SK-N-SH (cell line): ENCODE results near the gene CYREN. TPM values are rescaled to one million over a fixed set of nuclear protein-coding genes. Genes with fewer than 3 reads are reported as not detected.

Experiments
- CTCF ChIA-PET: fragments of 300-600, 350-600 bp; formaldehyde crosslinking; extraction: SDS; loops from one replicate; lab custom pipeline; 2021; lab: Yijun Ruan, JAX
- POLR2A ChIA-PET: fragments of 350-600 bp; sonication (Branson Sonifier 250); formaldehyde crosslinking; extraction: SDS; loops from one replicate; lab custom pipeline; 2020; ENCODE audit warnings: antibody characterized with exemption, inconsistent platforms; lab: Yijun Ruan, JAX
- DNase-seq: peaks from one replicate; pipeline ENCODE4 v3.0.0; 2012
- H2AFZ ChIP-seq: fragments of 200-600 bp; sonication (generic); 2 replicates; pipeline ENCODE4 v1.8.1; 2016; ENCODE audit warnings: antibody characterized with exemption, mild to moderate bottlenecking, low read depth
- H3F3A ChIP-seq: fragments of 200-600 bp; sonication (generic); replicated peaks from 2 replicates; pipeline ENCODE3; 2016; ENCODE audit warnings: antibody characterized with exemption, mild to moderate bottlenecking; ENCODE audit not compliant: insufficient read depth
- H3K27ac ChIP-seq, 2 experiments: fragments of 200-500 bp in 1 of 2; fragments of 200-600 bp in 1 of 2; sonication (Bioruptor generic) in 1 of 2; sonication (generic), shearing (Covaris generic) in 1 of 2; 2 replicates each; pipeline versions ENCODE4 v1.5.1 to v1.6.1; 2014 to 2016; ENCODE audit warnings: low read depth in 2 of 2, inconsistent platforms in 1 of 2, low read length in 1 of 2, mild to moderate bottlenecking in 1 of 2, mixed read lengths in 1 of 2
- H3K27me3 ChIP-seq: fragments of 200-600 bp; sonication (generic), shearing (Covaris generic); 2 replicates; pipeline ENCODE4 v1.6.1; 2016; ENCODE audit warnings: mixed run types; ENCODE audit not compliant: insufficient read depth
- H3K36me3 ChIP-seq, 2 experiments: fragments of 200-500 bp in 1 of 2; fragments of 200-600 bp in 1 of 2; sonication (Bioruptor generic) in 1 of 2; sonication (generic) in 1 of 2; replicated peaks in 1 of 2; 2 replicates each; pipeline versions ENCODE3 to v1.5.1; 2014 to 2016; ENCODE audit warnings: low read length in 1 of 2, mild to moderate bottlenecking in 1 of 2; ENCODE audit not compliant: insufficient read depth in 2 of 2, control insufficient read depth in 1 of 2
- H3K4me1 ChIP-seq, 2 experiments: fragments of 200-500 bp in 1 of 2; fragments of 200-600 bp in 1 of 2; sonication (Bioruptor generic) in 1 of 2; sonication (generic), shearing (Covaris generic) in 1 of 2; 2 replicates each; pipeline versions ENCODE4 v1.5.1 to v1.6.1; 2014 to 2016; ENCODE audit warnings: low read depth in 1 of 2, low read length in 1 of 2, mixed run types in 1 of 2; ENCODE audit not compliant: insufficient read depth in 2 of 2, control insufficient read depth in 1 of 2
- H3K4me2 ChIP-seq: fragments of 200-600 bp; sonication (generic), shearing (Covaris generic); 2 replicates; pipeline ENCODE4 v1.6.1; 2017; ENCODE audit warnings: mixed run types
- H3K4me3 ChIP-seq, 2 experiments: fragments of 200-500 bp in 1 of 2; fragments of 200-600 bp in 1 of 2; sonication (Bioruptor generic) in 1 of 2; sonication (generic), shearing (Covaris generic) in 1 of 2; 2 replicates each; pipeline versions ENCODE4 v1.5.1 to v1.8.1; 2014 to 2016; ENCODE audit warnings: low read depth in 2 of 2, inconsistent platforms in 1 of 2, low read length in 1 of 2, mild to moderate bottlenecking in 1 of 2, mixed read lengths in 1 of 2, moderate library complexity in 1 of 2
- H3K79me2 ChIP-seq: fragments of 200-600 bp; sonication (generic); 2 replicates; pipeline ENCODE4 v1.8.1; 2017; ENCODE audit warnings: mild to moderate bottlenecking; ENCODE audit not compliant: insufficient read depth
- H3K9ac ChIP-seq: fragments of 200-600 bp; sonication (generic); 2 replicates; pipeline ENCODE4 v1.6.1; 2017; ENCODE audit warnings: mixed run types
- H3K9me2 ChIP-seq: fragments of 200-600 bp; sonication (generic); 2 replicates; pipeline ENCODE4 v1.6.1; 2017; ENCODE audit warnings: mixed run types
- H3K9me3 ChIP-seq: fragments of 200-600 bp; sonication (generic); 2 replicates; pipeline ENCODE4 v1.6.1; 2017; ENCODE audit warnings: mixed run types, mild to moderate bottlenecking, moderate library complexity
- H4K20me1 ChIP-seq: fragments of 200-600 bp; sonication (generic); 2 replicates; pipeline ENCODE4 v1.6.1; 2017; ENCODE audit warnings: mild to moderate bottlenecking, mixed run types; ENCODE audit not compliant: insufficient read depth
- CTCF ChIP-seq: fragments of 200-600 bp; sonication (generic); IDR thresholded peaks from 2 replicates; pipeline ENCODE4 v1.6.1; 2017; ENCODE audit warnings: antibody characterized with exemption, mild to moderate bottlenecking, moderate library complexity
- FOSL2 ChIP-seq: IDR thresholded peaks from 2 replicates; pipeline ENCODE4 v1.4.0; 2012; ENCODE audit warnings: low read depth, mild to moderate bottlenecking, moderate library complexity, borderline replicate concordance
- IRF3 ChIP-seq: fragments of 150-350 bp; IDR thresholded peaks from 2 replicates; pipeline ENCODE4 v1.6.1; 2016; ENCODE audit warnings: mild to moderate bottlenecking, low read depth, low read length
- JUND ChIP-seq: IDR thresholded peaks from 2 replicates; pipeline ENCODE4 v1.4.0; 2012
- MEF2A ChIP-seq: IDR thresholded peaks from 2 replicates; pipeline ENCODE4 v1.4.0; 2012; ENCODE audit warnings: low read depth, borderline replicate concordance
- POLR2AphosphoS5 ChIP-seq: IDR thresholded peaks from 2 replicates; pipeline ENCODE4 v1.6.1; 2012; ENCODE audit warnings: low read depth, low read length
- RFX5 ChIP-seq: IDR thresholded peaks from 2 replicates; pipeline ENCODE4 v1.6.1; 2012; ENCODE audit warnings: mild to moderate bottlenecking, improper control_type of control experiment, low read length
- RXRA ChIP-seq: IDR thresholded peaks from 2 replicates; pipeline ENCODE4 v1.4.0; 2012; ENCODE audit warnings: low read depth, mild to moderate bottlenecking, borderline replicate concordance
- SMC3 ChIP-seq: IDR thresholded peaks from 2 replicates; pipeline ENCODE4 v1.6.1; 2012; ENCODE audit warnings: low read depth, low read length, improper control_type of control experiment
- TAF1 ChIP-seq: IDR thresholded peaks from 2 replicates; pipeline ENCODE4 v1.6.1; 2012; ENCODE audit warnings: low read depth, mild to moderate bottlenecking, low read length, moderate library complexity, borderline replicate concordance
- TEAD4 ChIP-seq: IDR thresholded peaks from 2 replicates; pipeline ENCODE4 v1.4.0; 2012; ENCODE audit warnings: mild to moderate bottlenecking, borderline replicate concordance; ENCODE audit not compliant: insufficient read depth
- USF2 ChIP-seq: fragments of 150-350 bp; IDR thresholded peaks from 2 replicates; pipeline ENCODE4 v1.6.1; 2017; ENCODE audit warnings: antibody characterized with exemption, low read length, low read depth, borderline replicate concordance
- YY1 ChIP-seq: IDR thresholded peaks from 2 replicates; pipeline ENCODE4 v1.4.0; 2012; ENCODE audit warnings: low read depth, mild to moderate bottlenecking
- WGBS: methylation state at CpG from one replicate; pipeline ENCODE4 v1.1.6; 2017; ENCODE audit warnings: low lambda C conversion rate; 5-methylcytosine and 5-hydroxymethylcytosine counted together
- polyA plus RNA-seq, 3 experiments: library from polyadenylated mRNA; depleted of rRNA; stranded (reverse); fragments of >200 nt; gene quantifications; 2 replicates each; pipeline ENCODE4 v1.2.3, GENCODE V29; 2012

Gene CYREN
- polyA plus RNA-seq, 1 of the 3 experiments (the other 2 are of a cell fraction): 53.4 TPM

GRCh38 chr7:135170274-135170997 lies at the start of gene CYREN (continued):
- TF ChIP-seq CTCF (peak; percentile 78), IRF3 (0 out of 2 replicates have a peak, but pooled peaks have one; percentile 8), TAF1 (peak; percentile 88), RFX5 (no peak), FOSL2 (no peak; the same call in 1 of the 2 replicates), YY1 (peak; percentile 80), USF2 (0 out of 2 replicates have a peak, but pooled peaks have one; percentile 8), POLR2AphosphoS5 (peak; percentile 91), SMC3 (peak; percentile 60), JUND (0 out of 2 replicates have a peak, but pooled peaks have one; percentile 12)

GRCh38 chr7:135217645-135218509 lies 47.4 kb upstream of the CYREN start:
- Histone ChIP-seq H3K9me2 (no peaks in the 10 kb centered on the region), H3K27ac (no peak overlapping the region), H3K4me3 (no peak overlapping the region), H4K20me1 (no peaks in the 10 kb centered on the region), H3K4me1 (no peaks in the 10 kb centered on the region), H3K9ac (no peak overlapping the region), H3K4me2 (no peak overlapping the region), H3K79me2 (no peaks in the 10 kb centered on the region), H3K9me3 (no peaks in the 10 kb centered on the region), H3K27me3 (0 out of 2 replicates have a peak, but pooled peaks cover 22% of the 10 kb centered on the region), H3F3A (no peaks in the 10 kb centered on the region), H2AFZ (no peak overlapping the region), H3K36me3 (no peaks in the 10 kb centered on the region)
- TF ChIP-seq MEF2A: no peak
- TF ChIP-seq RXRA: no peak
- TF ChIP-seq TEAD4: no peak
- TF ChIP-seq YY1: no peak
- TF ChIP-seq USF2: no peak
- TF ChIP-seq TAF1: no peak
- TF ChIP-seq JUND: no peak
- ChIA-PET POLR2A (no interaction called here), CTCF (interaction anchor here (0.8 to 1.2 kb wide), 4 partner anchors 14 to 56 kb away, joined by 3 to 4 read pairs (median 4); no protein-coding TSS in a partner anchor)
- no peak for DNase-seq
- 85% methylated on average over 5 of the region's 5 CpGs for WGBS
